NCI-H1417 treated with DMSO at 0.1 percent for 48 hours (cell line): ENCODE data around the gene NCAM2.
"Not testable (repeated sequence)": the region's sequence is repeated elsewhere in the genome, so short reads cannot be mapped to it uniquely, and the experiment has no call there.

Experiments
- DNase-seq: peaks from one replicate; lab custom pipeline; 2025; lab: John Stamatoyannopoulos, UW

NCAM2 gene

GRCh38 chr21:21324297-21324696 is 326.1 kb downstream of the NCAM2 start:
- DNase-seq: no peak

- no peak for DNase-seq
Observed at GRCh38 chr21:21332492-21332891, 334.3 kb downstream of the NCAM2 start.

GRCh38 chr21:21341041-21341440 is 342.8 kb downstream of the NCAM2 start:
- DNase-seq: no peak

- no peak for DNase-seq
Observed at GRCh38 chr21:21345296-21345695, 347.1 kb downstream of the NCAM2 start.

- no peak for DNase-seq
Observed at GRCh38 chr21:21345872-21346271, 347.7 kb downstream of the NCAM2 start.

GRCh38 chr21:21366277-21366676 is 368.1 kb downstream of the NCAM2 start:
- no peak for DNase-seq

- DNase-seq: no peak
Observed at GRCh38 chr21:21367583-21367982, 369.4 kb downstream of the NCAM2 start.

GRCh38 chr21:21373969-21374368 is 375.8 kb downstream of the NCAM2 start:
- no peak for DNase-seq

- no peak for DNase-seq
Observed at GRCh38 chr21:21383126-21383525, 384.9 kb downstream of the NCAM2 start.

GRCh38 chr21:21384977-21385376 is 386.8 kb downstream of the NCAM2 start:
- DNase-seq: no peak

GRCh38 chr21:21385404-21385803 is 387.2 kb downstream of the NCAM2 start:
- DNase-seq: no peak

GRCh38 chr21:21387916-21388315 is 389.7 kb downstream of the NCAM2 start:
- no peak for DNase-seq

GRCh38 chr21:21394064-21394463 is 395.9 kb downstream of the NCAM2 start:
- DNase-seq: no peak

GRCh38 chr21:21396424-21396823 is 398.2 kb downstream of the NCAM2 start:
- no peak for DNase-seq

- DNase-seq: no peak
Observed at GRCh38 chr21:21397464-21397863, 399.3 kb downstream of the NCAM2 start.

- no peak for DNase-seq
Observed at GRCh38 chr21:21401444-21401843, 403.2 kb downstream of the NCAM2 start.

- DNase-seq: not testable (repeated sequence)
Observed at GRCh38 chr21:21402187-21402586, 404.0 kb downstream of the NCAM2 start.

GRCh38 chr21:21404261-21404660 is 406.1 kb downstream of the NCAM2 start:
- not testable (repeated sequence) for DNase-seq

GRCh38 chr21:21406921-21407320 is 408.7 kb downstream of the NCAM2 start:
- DNase-seq: no peak

GRCh38 chr21:21412096-21412495 is 413.9 kb downstream of the NCAM2 start:
- no peak for DNase-seq

GRCh38 chr21:21415741-21416140 is 417.5 kb downstream of the NCAM2 start:
- DNase-seq: no peak

- no peak for DNase-seq
Observed at GRCh38 chr21:21434944-21435343, 436.7 kb downstream of the NCAM2 start.

- no peak for DNase-seq
Observed at GRCh38 chr21:21436012-21436534, 437.9 kb downstream of the NCAM2 start.

GRCh38 chr21:21439761-21440160 is 441.6 kb downstream of the NCAM2 start:
- no peak for DNase-seq

- DNase-seq: no peak
Observed at GRCh38 chr21:21457077-21457476, 458.9 kb downstream of the NCAM2 start.
